Astrocyte (in vitro differentiated cells and primary cell): ENCODE measurements around the gene KSR2. TPM values are rescaled to one million over a fixed set of nuclear protein-coding genes. Genes with fewer than 3 reads are reported as not detected.

Source experiments
- DNase-seq: peaks from one replicate; pipeline ENCODE4 v3.0.0-alpha.2; 2010; ENCODE audit warnings: low read depth
- FAIRE-seq: peaks from 2 replicates; lab custom pipeline; 2011; peaks lifted over from hg19 to GRCh38; lab: Jason Lieb, UNC
- H2AFZ ChIP-seq: 2 replicates; pipeline ENCODE4 v1.6.0; 2012; ENCODE audit warnings: low read depth, low read length, inconsistent platforms
- H3K27ac ChIP-seq: 2 replicates; pipeline ENCODE4 v1.5.1; 2011; ENCODE audit warnings: low read depth, low read length, inconsistent platforms
- H3K27me3 ChIP-seq: 2 replicates; pipeline ENCODE4 v1.6.0; 2011; ENCODE audit warnings: low read length, inconsistent platforms; ENCODE audit not compliant: insufficient read depth
- H3K36me3 ChIP-seq: 2 replicates; pipeline ENCODE4 v1.5.1; 2011; ENCODE audit warnings: low read length, inconsistent platforms; ENCODE audit not compliant: insufficient read depth
- H3K4me1 ChIP-seq: 2 replicates; pipeline ENCODE4 v1.5.1; 2011; ENCODE audit warnings: low read length, inconsistent platforms; ENCODE audit not compliant: insufficient read depth
- H3K4me2 ChIP-seq: 2 replicates; pipeline ENCODE4 v1.6.0; 2012; ENCODE audit warnings: low read length, inconsistent platforms
- H3K4me3 ChIP-seq: 2 replicates; pipeline ENCODE4 v1.5.1; 2011; ENCODE audit warnings: low read depth, mild to moderate bottlenecking, low read length, inconsistent platforms; ENCODE audit not compliant: insufficient read depth
- H3K79me2 ChIP-seq: 2 replicates; pipeline ENCODE4 v1.6.0; 2012; ENCODE audit warnings: mild to moderate bottlenecking, low read length, inconsistent platforms; ENCODE audit not compliant: insufficient read depth
- H3K9ac ChIP-seq: 2 replicates; pipeline ENCODE4 v1.6.0; 2012; ENCODE audit warnings: mild to moderate bottlenecking, low read length, inconsistent platforms
- H3K9me3 ChIP-seq: 2 replicates; pipeline ENCODE4 v1.5.1; 2012; ENCODE audit warnings: low read depth, mild to moderate bottlenecking, low read length, inconsistent platforms; ENCODE audit not compliant: insufficient read depth
- H4K20me1 ChIP-seq: 2 replicates; pipeline ENCODE4 v1.6.0; 2012; ENCODE audit warnings: low read length, inconsistent platforms; ENCODE audit not compliant: insufficient read depth
- H3K27ac Mint-ChIP-seq: one replicate; pipeline ENCODE4 v1.8.0; 2021; ENCODE audit warnings: mild to moderate bottlenecking, mixed read lengths; ENCODE audit not compliant: unreplicated experiment
- H3K27me3 Mint-ChIP-seq: one replicate; pipeline ENCODE4 v1.8.0; 2021; ENCODE audit warnings: low read depth, mixed read lengths; ENCODE audit not compliant: unreplicated experiment
- H3K36me3 Mint-ChIP-seq: one replicate; pipeline ENCODE4 v1.8.0; 2021; ENCODE audit warnings: low read depth, mixed read lengths; ENCODE audit not compliant: unreplicated experiment
- H3K4me1 Mint-ChIP-seq: one replicate; pipeline ENCODE4 v1.8.0; 2021; ENCODE audit warnings: low read depth, mixed read lengths; ENCODE audit not compliant: unreplicated experiment
- H3K4me3 Mint-ChIP-seq: one replicate; pipeline ENCODE4 v1.8.0; 2021; ENCODE audit warnings: mild to moderate bottlenecking, moderate library complexity, mixed read lengths; ENCODE audit not compliant: unreplicated experiment
- H3K9me3 Mint-ChIP-seq: one replicate; pipeline ENCODE4 v1.8.0; 2021; ENCODE audit warnings: mild to moderate bottlenecking, mixed read lengths; ENCODE audit not compliant: unreplicated experiment
- CTCF ChIP-seq: IDR thresholded peaks from 2 replicates; pipeline ENCODE4 v1.5.1; 2011; ENCODE audit warnings: low read depth, mild to moderate bottlenecking, inconsistent platforms, low read length, moderate library complexity; ENCODE audit not compliant: insufficient read depth
- EZH2 ChIP-seq: IDR thresholded peaks from 2 replicates; pipeline ENCODE4 v1.6.1; 2012; ENCODE audit warnings: mild to moderate bottlenecking, low read length, inconsistent platforms; ENCODE audit not compliant: insufficient read depth
- total RNA-seq: library from RNA; stranded (reverse); gene quantifications from 2 replicates; pipeline ENCODE4 v1.2.1, GENCODE V29; 2021

Gene KSR2
- total RNA-seq, 1 donor from 2014 or later, result 0.98 TPM

GRCh38 chr12:117593815-117594400 lies 374.9 kb downstream of the KSR2 start:
- Mint-ChIP-seq H3K36me3 (peaks cover 2% of the 10 kb centered on the region), H3K9me3 (peaks cover 4% of the 10 kb centered on the region), H3K27ac (no peak overlapping the region), H3K4me1 (no peaks in the 10 kb centered on the region), H3K27me3 (peaks cover 8% of the 10 kb centered on the region), H3K4me3 (no peak overlapping the region)
- Histone ChIP-seq H3K36me3 (no peaks in the 10 kb centered on the region), H3K27me3 (no peaks in the 10 kb centered on the region), H3K4me3 (no peak overlapping the region), H3K9ac (no peak overlapping the region), H3K27ac (no peak overlapping the region), H3K4me1 (no peaks in the 10 kb centered on the region), H3K4me2 (no peak overlapping the region), H3K9me3 (no peaks in the 10 kb centered on the region), H4K20me1 (no peaks in the 10 kb centered on the region), H3K79me2 (no peaks in the 10 kb centered on the region), H2AFZ (no peak overlapping the region)
- FAIRE-seq (no peak), DNase-seq (no peak)
- no peak for TF ChIP-seq CTCF
- TF ChIP-seq EZH2, result no peak

- Mint-ChIP-seq H3K4me1 (no peaks in the 10 kb centered on the region), H3K4me3 (no peak overlapping the region), H3K27me3 (peaks cover 8% of the 10 kb centered on the region), H3K27ac (no peak overlapping the region), H3K36me3 (peaks cover 2% of the 10 kb centered on the region), H3K9me3 (peaks cover 4% of the 10 kb centered on the region)
- H3K4me1 ChIP-seq, result no peaks in the 10 kb centered on the region
- DNase-seq (no peak), FAIRE-seq (no peak)
- H3K9me3 ChIP-seq, result no peaks in the 10 kb centered on the region
- no peaks in the 10 kb centered on the region for H3K79me2 ChIP-seq
- TF ChIP-seq CTCF (no peak), EZH2 (no peak)
- H3K27ac ChIP-seq, result no peak overlapping the region
- H3K9ac ChIP-seq, result no peak overlapping the region
- H3K27me3 ChIP-seq, result no peaks in the 10 kb centered on the region
- no peaks in the 10 kb centered on the region for H4K20me1 ChIP-seq
- no peaks in the 10 kb centered on the region for H3K36me3 ChIP-seq
- H3K4me2 ChIP-seq, result no peak overlapping the region
- no peak overlapping the region for H2AFZ ChIP-seq
- no peak overlapping the region for H3K4me3 ChIP-seq
Observed at GRCh38 chr12:117592588-117593305, 376.0 kb downstream of the KSR2 start.

- Histone ChIP-seq H3K9me3 (no peaks in the 10 kb centered on the region), H3K27me3 (no peaks in the 10 kb centered on the region), H2AFZ (no peak overlapping the region), H3K4me1 (no peaks in the 10 kb centered on the region), H3K36me3 (no peaks in the 10 kb centered on the region), H3K4me3 (no peak overlapping the region), H4K20me1 (no peaks in the 10 kb centered on the region), H3K9ac (no peak overlapping the region), H3K4me2 (no peak overlapping the region), H3K79me2 (no peaks in the 10 kb centered on the region), H3K27ac (no peak overlapping the region)
- Mint-ChIP-seq H3K4me3 (no peak overlapping the region), H3K4me1 (no peaks in the 10 kb centered on the region), H3K27ac (no peak overlapping the region), H3K27me3 (peaks cover 8% of the 10 kb centered on the region), H3K9me3 (peaks cover 4% of the 10 kb centered on the region), H3K36me3 (peaks cover 2% of the 10 kb centered on the region)
- TF ChIP-seq CTCF (no peak), EZH2 (no peak)
- no peak for FAIRE-seq
- DNase-seq, result no peak
Observed at GRCh38 chr12:117590999-117591398, 377.8 kb downstream of the KSR2 start.
